Non-pigmented ciliary epithelial cell (primary cell): ENCODE measurements around the gene JTB.

Experiments
- DNase-seq: peaks from one replicate; pipeline ENCODE4 v3.0.0-alpha.2; 2010; ENCODE audit warnings: low read depth

JTB gene

GRCh38 chr1:153978274-153978909, 918 bp upstream of the JTB start:
- no peak for DNase-seq

GRCh38 chr1:153976819-153977249, 640 bp downstream of the JTB start:
- DNase-seq = no peak

DNA sequence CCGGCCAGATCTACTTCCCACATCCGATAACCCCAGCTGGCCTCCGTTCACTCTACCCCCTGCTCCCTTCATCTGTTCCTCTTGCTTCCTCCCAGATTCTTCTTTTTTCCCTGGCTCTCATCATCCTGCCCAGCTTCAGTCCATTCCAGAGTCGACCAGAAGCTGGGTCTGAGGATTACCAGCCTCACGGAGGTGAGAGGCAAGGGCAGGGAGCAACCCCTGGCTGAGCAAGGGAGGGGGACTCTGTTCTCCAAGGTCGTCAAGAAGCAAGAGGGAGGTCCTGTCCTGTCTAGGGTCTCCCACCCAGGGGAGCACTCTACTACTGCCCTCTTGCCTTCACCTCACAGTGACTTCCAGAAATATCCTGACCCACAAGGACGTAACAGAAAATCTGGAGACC, 3.9 kb downstream of the JTB start:
- no peak for DNase-seq

GRCh38 chr1:153973071-153973470, 4.4 kb downstream of the JTB start:
- no peak for DNase-seq

DNA sequence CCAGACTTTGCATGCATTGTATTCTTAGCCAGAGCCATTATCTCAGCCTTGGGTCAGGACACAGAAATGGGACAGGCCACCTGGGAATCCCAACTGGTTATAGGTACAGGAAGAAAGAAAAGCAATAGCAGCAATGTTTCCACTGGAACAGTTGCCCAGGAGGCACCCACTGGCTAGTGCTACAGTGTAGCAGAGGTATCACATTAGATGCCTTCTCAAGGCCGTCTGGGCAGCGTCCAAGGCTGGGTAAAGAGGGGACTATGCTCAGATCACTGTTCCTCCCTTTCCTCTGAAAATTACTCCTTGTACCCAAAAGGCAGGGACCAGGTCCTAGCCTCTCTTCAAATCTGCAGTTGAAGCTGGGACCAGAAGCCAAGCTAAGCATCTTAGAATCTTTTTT, 7.1 kb downstream of the JTB start:
- no peak for DNase-seq

DNA sequence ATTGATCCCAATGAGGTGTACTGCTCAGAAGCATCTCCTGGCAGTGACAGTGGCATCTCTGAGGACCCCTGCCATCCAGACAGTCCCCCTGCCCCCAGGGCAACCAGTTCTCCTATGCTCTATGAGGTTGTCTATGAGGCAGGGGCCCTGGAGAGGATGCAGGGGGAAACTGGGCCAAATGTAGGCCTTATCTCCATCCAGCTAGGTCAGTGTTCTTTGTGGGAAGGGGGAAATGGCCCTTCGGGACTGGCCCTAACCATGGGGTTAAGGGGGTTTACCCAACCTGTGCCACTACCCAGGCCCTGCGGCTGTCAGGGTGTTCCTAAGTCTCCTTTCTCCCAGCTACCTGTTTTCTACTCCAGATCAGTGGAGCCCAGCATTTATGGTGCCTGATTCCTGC, 8.5 kb downstream of the JTB start:
- DNase-seq = no peak

- no peak for DNase-seq
These were observed 9.1 kb downstream of the JTB start for GRCh38 chr1:153968408-153968807.

DNA sequence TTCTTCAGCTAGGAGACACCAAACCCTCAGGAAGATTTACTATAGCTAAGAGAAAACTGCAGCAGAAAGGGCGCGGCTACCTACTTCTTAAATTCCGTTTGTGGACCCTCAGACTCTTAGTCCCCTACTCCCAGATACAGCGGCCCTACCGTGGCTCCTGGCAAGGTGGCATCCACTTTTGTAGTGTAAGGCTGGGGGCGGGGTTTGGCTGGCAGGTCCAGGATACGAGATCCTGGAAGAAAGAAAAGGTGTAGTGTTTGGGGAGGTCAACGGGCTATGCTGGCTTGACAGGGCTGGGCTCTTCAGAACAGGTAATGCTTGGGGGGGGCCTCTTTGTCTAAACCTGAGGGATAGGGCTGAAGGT, 9.5 kb downstream of the JTB start:
- DNase-seq = no peak

GRCh38 chr1:153967107-153967999, 10.1 kb downstream of the JTB start, which contains the start of gene CREB3L4:
Gene CREB3L4 (plus strand): TSS chr1:153967902. CDS start chr1:153968526, 624 bp downstream.
- peak; percentile 94 for DNase-seq

DNA sequence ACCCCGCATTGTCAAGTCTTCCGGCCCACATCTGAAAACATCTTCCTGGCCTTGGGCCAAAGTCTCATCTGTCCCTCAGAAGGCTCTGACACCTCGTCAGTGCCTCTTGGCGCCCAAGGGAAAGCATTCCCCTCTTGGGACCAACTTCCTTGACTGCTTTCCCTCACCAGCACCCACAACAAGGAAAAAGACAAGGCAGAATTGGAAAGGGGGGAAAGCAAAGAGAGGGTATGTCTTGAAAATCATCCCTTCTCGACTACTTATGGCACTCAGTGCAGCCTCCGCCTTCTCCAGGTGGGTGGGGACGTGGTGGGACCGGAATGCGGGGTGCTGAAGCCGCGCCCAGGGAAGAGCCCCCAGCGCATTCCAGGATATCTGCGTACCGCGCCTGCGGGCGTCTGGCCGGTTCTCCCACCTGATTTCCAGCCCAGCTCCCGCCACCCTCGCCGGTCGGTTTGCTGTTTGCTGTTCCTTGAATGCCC, 13.6 kb downstream of the JTB start:
- no peak for DNase-seq

- peak; percentile 86 for DNase-seq
These were observed 14.2 kb downstream of the JTB start, which contains the start of gene SLC39A1 for GRCh38 chr1:153963030-153963849. Gene SLC39A1 (minus strand): TSS chr1:153963537. CDS start chr1:153962715, 822 bp downstream.

DNA sequence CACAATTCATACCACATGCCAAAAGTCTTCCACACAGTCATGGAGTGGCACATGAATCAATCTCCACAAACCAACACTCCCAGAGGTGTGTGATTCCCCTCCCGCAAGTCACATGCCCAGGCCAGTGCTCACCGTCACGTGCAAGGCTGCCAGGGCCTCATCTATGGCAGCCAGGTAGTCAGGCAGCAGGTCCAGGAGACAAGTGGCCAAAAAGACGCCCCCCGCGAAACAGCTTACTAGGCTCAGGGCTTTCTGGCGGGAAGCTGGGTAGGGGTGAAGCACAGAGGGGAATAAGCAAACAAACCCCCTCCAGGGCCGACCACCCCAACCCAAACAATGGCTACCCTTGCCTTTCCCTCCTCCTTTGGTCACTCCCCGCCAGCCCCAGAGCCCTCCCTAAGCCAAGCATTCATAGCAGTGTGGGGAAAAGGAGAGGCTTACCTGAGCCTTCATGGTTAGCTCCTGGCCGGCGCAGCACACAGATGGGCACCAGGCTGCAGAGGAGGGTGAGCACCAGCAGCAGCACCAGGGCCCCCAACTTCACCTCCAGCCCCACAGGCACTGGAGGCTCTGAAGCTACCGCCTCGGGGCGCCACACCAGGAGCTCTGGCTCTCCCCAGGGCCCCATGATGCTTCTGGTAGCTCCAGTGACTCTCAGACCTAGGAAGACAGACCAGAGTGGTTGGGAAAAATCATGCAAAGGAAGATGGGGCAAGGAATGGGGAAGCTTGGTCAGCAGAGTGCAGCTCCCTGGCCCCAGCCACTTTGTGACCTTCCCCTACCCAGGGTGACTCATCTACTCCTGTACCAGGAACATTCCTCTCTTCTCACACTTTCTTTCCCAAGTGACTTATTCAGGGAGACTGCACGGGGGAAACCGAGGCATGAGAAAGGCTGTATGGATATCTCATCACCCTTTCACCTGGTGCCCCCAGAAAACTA, 15.1 kb downstream of the JTB start:
- no peak for DNase-seq

GRCh38 chr1:153961421-153961820, 16.1 kb downstream of the JTB start:
- DNase-seq = no peak

DNA sequence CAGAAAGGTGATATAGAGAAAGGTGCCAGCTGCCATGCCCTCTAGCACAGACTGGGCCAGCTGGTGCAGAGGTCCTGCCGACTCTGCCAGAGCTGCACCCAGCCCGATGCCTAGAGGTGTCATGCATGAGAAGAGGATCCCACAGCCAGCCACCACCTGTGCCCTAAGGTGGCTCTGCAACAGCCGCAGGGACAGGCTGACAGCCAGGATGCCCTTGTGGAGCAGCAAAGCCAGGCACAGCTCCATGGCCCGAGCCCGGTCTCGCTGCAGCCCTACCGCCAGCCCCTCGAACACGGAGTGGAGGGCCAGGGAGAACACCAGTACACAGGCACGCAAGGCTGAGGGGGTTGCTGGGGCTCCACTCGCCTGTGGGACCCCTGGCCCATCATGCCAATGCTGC, 17.3 kb downstream of the JTB start:
- no peak for DNase-seq

DNA sequence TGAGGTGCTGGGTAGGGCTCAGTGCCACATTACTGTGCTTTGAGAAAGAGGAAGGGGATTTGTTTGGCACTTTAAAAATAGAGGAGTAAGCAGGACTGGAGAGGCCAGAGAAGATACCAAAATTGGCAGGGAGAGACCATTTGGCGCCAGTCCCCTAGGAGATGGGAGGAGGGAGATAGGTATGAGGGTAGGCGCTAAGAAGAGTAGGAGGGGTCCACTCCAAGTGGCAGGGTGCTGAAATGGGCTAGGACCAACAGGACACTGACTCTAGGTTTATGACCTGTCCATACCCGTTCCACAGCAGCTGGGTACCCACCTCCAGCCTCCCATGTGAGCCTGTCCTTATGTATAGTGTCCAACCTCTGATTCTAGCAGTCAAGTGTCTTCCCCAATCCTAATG, 18.0 kb downstream of the JTB start:
- no peak for DNase-seq

DNA sequence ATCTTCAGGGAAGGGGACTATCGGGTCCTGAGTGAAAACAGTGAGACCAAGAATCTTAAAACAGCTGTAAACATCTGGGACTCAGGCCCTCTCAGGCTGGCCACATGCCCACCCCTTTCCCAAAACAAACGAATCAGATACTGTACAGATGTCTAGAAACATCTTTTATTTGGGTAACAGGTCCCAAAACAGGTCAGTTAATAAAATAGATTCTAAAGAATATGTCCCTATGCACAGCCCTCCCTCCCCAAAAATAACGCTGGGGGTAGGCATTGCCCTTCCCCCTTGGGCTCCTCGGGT, 18.6 kb downstream of the JTB start:
- no peak for DNase-seq

- DNase-seq = peak; percentile 93
These were observed 19.1 kb downstream of the JTB start, which contains the start of gene CRTC2 for GRCh38 chr1:153958111-153958960. Gene CRTC2 (minus strand): TSS chr1:153958612. CDS start chr1:153958497, 115 bp downstream.

DNA sequence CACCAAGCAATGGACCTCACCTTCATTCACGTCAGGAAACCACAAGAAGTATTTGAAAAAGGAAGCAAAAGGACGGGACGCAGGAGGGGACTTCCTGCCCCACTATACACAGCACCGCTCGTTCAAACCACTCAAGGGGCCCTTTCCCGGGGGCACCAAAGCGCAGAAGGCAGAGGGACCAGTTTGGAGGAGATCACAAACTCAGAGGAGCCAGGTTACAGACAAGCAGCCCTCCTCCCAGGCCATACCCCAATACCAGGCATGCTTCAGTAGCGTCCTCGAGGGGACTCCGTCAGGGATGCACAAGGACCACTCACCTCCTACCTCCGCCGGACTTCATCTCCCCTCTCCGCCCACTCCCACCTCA, 19.7 kb downstream of the JTB start:
- DNase-seq = no peak

DNA sequence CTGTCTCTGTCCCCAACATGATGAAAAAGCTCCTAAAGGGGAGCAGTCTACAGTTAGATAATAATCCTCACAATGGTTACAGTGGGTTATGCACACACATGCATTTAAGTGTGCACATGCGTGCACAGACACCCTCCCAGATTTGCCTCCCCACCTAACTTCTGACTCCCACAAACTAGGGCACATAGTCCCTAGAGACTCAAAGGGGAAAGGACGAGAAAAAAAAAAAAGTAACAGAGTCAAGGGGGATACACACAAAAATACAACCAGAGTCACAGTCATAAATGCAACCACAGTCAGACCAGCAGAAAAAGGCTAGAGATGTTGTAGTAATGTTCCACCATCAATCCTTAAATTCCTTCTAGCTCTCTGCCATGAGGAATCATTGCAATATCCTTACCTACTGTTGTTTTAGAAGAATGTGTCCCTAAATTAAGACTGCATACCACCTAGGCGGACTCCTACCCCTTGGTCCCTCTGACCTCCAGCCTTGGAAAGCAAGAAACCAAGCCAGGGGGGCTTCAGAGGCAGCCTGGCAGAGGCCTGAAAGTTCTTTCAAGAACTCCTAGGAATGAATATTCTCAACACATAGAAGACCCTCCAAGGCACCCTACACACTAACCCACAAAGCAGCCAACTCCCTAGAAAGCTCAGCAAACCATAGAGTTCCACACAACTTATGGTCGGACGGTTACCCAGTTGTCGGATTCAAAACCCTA, 20.3 kb downstream of the JTB start:
- DNase-seq = no peak

DNA sequence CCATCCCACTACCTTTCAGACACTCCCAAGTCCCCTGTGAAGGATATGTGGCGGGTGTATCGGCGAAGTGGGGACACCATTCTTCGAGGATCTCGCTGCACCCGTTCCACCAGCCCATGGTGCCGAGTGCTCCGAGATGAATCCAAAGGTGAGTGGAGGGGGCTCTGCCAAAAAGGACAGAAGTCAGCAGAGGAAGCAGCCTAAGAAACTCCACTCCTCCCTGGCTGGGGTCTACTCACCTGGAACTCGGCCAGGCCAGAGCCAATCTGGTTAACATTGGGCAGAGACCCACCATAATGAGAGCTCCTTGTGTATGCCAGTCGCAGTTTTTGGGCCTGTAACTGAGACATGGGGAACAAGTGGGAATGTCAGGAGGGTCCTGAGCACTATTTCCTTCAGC, 22.6 kb downstream of the JTB start:
- no peak for DNase-seq
